H1 (cell line): ENCODE data around the gene ATG4C. TPM values are rescaled to one million over a fixed set of nuclear protein-coding genes. Genes with fewer than 3 reads are reported as not detected.

Experiments used
- CEBPB ChIP-seq: IDR thresholded peaks from 2 replicates; pipeline ENCODE4 v1.6.1; 2012; ENCODE audit warnings: low read depth, low read length
- CHD2 ChIP-seq: IDR thresholded peaks from 2 replicates; pipeline ENCODE4 v1.6.1; 2012; ENCODE audit warnings: low read length, improper control_type of control experiment
- FOSL1 ChIP-seq: IDR thresholded peaks from 2 replicates; pipeline ENCODE4 v1.6.1; 2011; ENCODE audit warnings: mild to moderate bottlenecking, low read depth, low read length, moderate library complexity; ENCODE audit not compliant: insufficient read depth
- HDAC6 ChIP-seq: IDR thresholded peaks from one replicate; pipeline ENCODE4 v1.7.1; 2012; ENCODE audit warnings: low read depth, mild to moderate bottlenecking, inconsistent platforms, low read length, moderate library complexity
- JUN ChIP-seq: IDR thresholded peaks from 2 replicates; pipeline ENCODE4 v1.6.1; 2011; ENCODE audit warnings: low read depth, mild to moderate bottlenecking, improper control_type of control experiment, low read length
- KDM4A ChIP-seq: IDR thresholded peaks from one replicate; pipeline ENCODE4 v1.7.1; 2012; ENCODE audit warnings: low read depth, mild to moderate bottlenecking, moderate library complexity, low read length, inconsistent platforms; ENCODE audit not compliant: severe bottlenecking
- PHF8 ChIP-seq: fragments of 200-600 bp; sonication (generic); conservative IDR thresholded peaks from 2 replicates; pipeline ENCODE4 v1.7.1; 2012; ENCODE audit warnings: low read depth, mild to moderate bottlenecking, inconsistent platforms, low read length, moderate library complexity
- RXRA ChIP-seq: IDR thresholded peaks from 2 replicates; pipeline ENCODE4 v1.6.1; 2011; ENCODE audit warnings: low read depth, mild to moderate bottlenecking, low read length, moderate library complexity; ENCODE audit not compliant: insufficient read depth
- SIRT6 ChIP-seq: IDR thresholded peaks from one replicate; pipeline ENCODE4 v1.7.1; 2012; ENCODE audit warnings: low read length, inconsistent platforms
- SP4 ChIP-seq: IDR thresholded peaks from 2 replicates; pipeline ENCODE4 v1.6.1; 2012; ENCODE audit warnings: low read length, inconsistent platforms
- TBP ChIP-seq: IDR thresholded peaks from 2 replicates; pipeline ENCODE4 v1.6.1; 2011; ENCODE audit warnings: low read depth, low read length, improper control_type of control experiment
- polyA plus RNA-seq, 7 experiments: library from polyadenylated mRNA; depleted of rRNA in 3 of 7; stranded (reverse) in 5 of 7; unstranded in 2 of 7; fragments of >200 nt in 5 of 7; fragments of 200-250 nt in 2 of 7; gene quantifications; 1 replicate in 5 of 7; 2 replicates in 1 of 7; 4 replicates in 1 of 7; pipeline versions ENCODE4 v1.2.1 to v1.2.3, GENCODE V29; 2011 to 2013; ENCODE audit warnings: missing spikeins in 2 of 7, mixed read lengths in 2 of 7
- total RNA-seq: library from RNA; stranded (reverse); fragmentation: NEBNext Ultra II Directional; extraction: Animal tissue kit (Norgen Biotek cat#: 25700); gene quantifications from 2 replicates; pipeline ENCODE4 v1.2.1, GENCODE V29; 2021

ATG4C gene
- total and polyA plus RNA-seq, 2 of the 8 experiments (the other 6 are each of a cell fraction or from before 2014, with no cell fraction given): 5.1 to 22.2 TPM

DNA sequence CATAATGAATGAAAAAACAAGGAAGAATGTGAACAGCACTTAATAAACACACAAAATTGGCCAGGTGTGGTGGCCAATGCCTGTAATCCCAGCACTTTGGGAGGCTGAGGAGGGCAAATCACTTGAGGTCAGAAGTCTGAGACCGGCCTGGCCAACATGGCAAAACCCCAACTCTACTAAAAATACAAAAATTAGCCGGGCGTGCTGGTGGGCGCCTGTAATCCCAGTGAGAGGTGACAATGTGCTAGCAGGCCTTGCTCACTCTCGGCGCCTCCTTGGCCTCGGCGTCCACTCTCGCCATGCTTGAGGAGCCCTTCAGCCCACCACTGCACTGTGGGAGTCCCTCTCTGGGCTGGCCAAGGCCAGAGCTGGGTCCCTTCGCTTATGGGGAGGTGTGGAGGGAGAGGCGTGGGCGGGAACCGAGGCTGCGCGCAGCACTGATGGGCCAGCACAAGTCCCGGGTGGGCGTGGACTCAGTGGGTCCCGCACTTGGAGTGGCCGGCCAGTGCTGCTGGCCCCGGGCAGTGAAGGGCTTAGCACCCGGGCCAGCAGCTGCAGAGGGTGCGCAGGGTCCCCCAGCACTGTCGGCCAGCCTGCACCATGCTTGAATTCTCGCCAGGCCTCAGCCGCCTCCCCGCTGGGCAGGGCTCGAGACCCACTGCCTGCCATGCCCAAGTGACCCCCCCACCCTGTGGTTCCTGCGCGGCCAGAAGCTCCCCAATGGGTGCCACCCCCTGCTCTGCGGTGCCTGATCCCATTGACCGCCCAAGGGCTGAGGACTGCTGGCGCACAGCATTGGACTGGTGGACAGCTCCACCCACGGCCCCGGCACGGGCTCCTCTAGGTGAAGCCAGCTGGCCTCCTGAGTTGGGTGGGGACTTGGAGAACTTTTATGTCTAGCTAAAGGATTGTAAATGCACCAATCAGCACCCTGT is 30.6 kb upstream of the ATG4C start (continued):
- TF ChIP-seq SIRT6: no peak
- TF ChIP-seq HDAC6: no peak
- TF ChIP-seq PHF8: no peak
- no peak for TF ChIP-seq CEBPB
- TF ChIP-seq TBP: no peak
- TF ChIP-seq CHD2: no peak
- TF ChIP-seq RXRA: no peak
- TF ChIP-seq KDM4A: no peak
- no peak for TF ChIP-seq JUN
- no peak for TF ChIP-seq FOSL1
- no peak for TF ChIP-seq SP4
